Activated CD4-positive, alpha-beta memory T cell treated with anti-CD3 and anti-CD28 coated beads, Interleukin-2, amount 10 ng/mL, durations not matched to agents 7 days and 5 days (primary cell): ENCODE data around the gene PDYN. TPM values are rescaled to one million over a fixed set of nuclear protein-coding genes. Genes with fewer than 3 reads are reported as not detected.

Experiments
- CTCF ChIA-PET: fragments of 350-600 bp; sonication (Branson Sonifier 250); formaldehyde crosslinking; loops from one replicate; lab custom pipeline; 2021; ENCODE audit warnings: antibody characterized with exemption, inconsistent platforms; lab: Charles Lee
- POLR2A ChIA-PET: fragments of 350-600 bp; sonication (Branson Sonifier 250); formaldehyde crosslinking; loops from one replicate; lab custom pipeline; 2021; ENCODE audit warnings: antibody characterized with exemption; lab: Charles Lee
- DNase-seq: peaks from one replicate; pipeline ENCODE4 v3.0.0-alpha.2; 2020
- H3K27ac Mint-ChIP-seq: one replicate; pipeline ENCODE4 v1.8.0; 2021; ENCODE audit warnings: mild to moderate bottlenecking, mixed read lengths
- H3K27me3 Mint-ChIP-seq: one replicate; pipeline ENCODE4 v1.8.0; 2021; ENCODE audit warnings: mixed read lengths
- H3K36me3 Mint-ChIP-seq: one replicate; pipeline ENCODE4 v1.8.0; 2021; ENCODE audit warnings: low read depth, mixed read lengths
- H3K4me1 Mint-ChIP-seq: one replicate; pipeline ENCODE4 v1.8.0; 2021; ENCODE audit warnings: mixed read lengths
- H3K4me3 Mint-ChIP-seq: one replicate; pipeline ENCODE4 v1.8.0; 2021; ENCODE audit warnings: mild to moderate bottlenecking, mixed read lengths
- H3K9me3 Mint-ChIP-seq: one replicate; pipeline ENCODE4 v1.8.0; 2021; ENCODE audit warnings: mixed read lengths
- total RNA-seq, 2 experiments: library from RNA; stranded (reverse); gene quantifications; one replicate each; pipeline ENCODE4 v1.2.3, GENCODE V29; 2021

PDYN gene
- total RNA-seq, 2 experiments from 2014 or later, result not detected

- Mint-ChIP-seq H3K27ac (no peak overlapping the region), H3K4me1 (no peaks in the 10 kb centered on the region), H3K4me3 (no peak overlapping the region), H3K9me3 (no peaks in the 10 kb centered on the region), H3K36me3 (no peaks in the 10 kb centered on the region), H3K27me3 (peaks cover 29% of the 10 kb centered on the region)
- DNase-seq, result no peak
- POLR2A ChIA-PET, result no interaction called here
- CTCF ChIA-PET, result no interaction called here
These were observed 11.2 kb downstream of the PDYN start for GRCh38 chr20:1982686-1983085.

GRCh38 chr20:1979106-1979778, 14.6 kb downstream of the PDYN start:
- H3K27ac Mint-ChIP-seq, result no peak overlapping the region
- no peak overlapping the region for H3K4me3 Mint-ChIP-seq

GRCh38 chr20:1975291-1975690, 18.6 kb downstream of the PDYN start:
- H3K4me1 Mint-ChIP-seq, result no peaks in the 10 kb centered on the region
- no peak overlapping the region for H3K4me3 Mint-ChIP-seq
- H3K36me3 Mint-ChIP-seq, result no peaks in the 10 kb centered on the region
- DNase-seq, result no peak
- POLR2A ChIA-PET, result no interaction called here
- no peaks in the 10 kb centered on the region for H3K9me3 Mint-ChIP-seq
- H3K27me3 Mint-ChIP-seq, result peaks cover 25% of the 10 kb centered on the region
- H3K27ac Mint-ChIP-seq, result no peak overlapping the region
- CTCF ChIA-PET, result no interaction called here

More at GRCh38 chr20:1979106-1979778, 14.6 kb downstream of the PDYN start:
- H3K36me3 Mint-ChIP-seq, result no peaks in the 10 kb centered on the region
- CTCF ChIA-PET, result no interaction called here
- POLR2A ChIA-PET, result no interaction called here
- DNase-seq, result no peak
- H3K27me3 Mint-ChIP-seq, result peaks cover 25% of the 10 kb centered on the region
- H3K4me1 Mint-ChIP-seq, result no peaks in the 10 kb centered on the region
- H3K9me3 Mint-ChIP-seq, result no peaks in the 10 kb centered on the region

GRCh38 chr20:1973601-1974440, 20.0 kb downstream of the PDYN start:
- Mint-ChIP-seq H3K4me1 (no peaks in the 10 kb centered on the region), H3K4me3 (no peak overlapping the region), H3K27me3 (peaks cover 24% of the 10 kb centered on the region), H3K9me3 (no peaks in the 10 kb centered on the region), H3K27ac (no peak overlapping the region), H3K36me3 (no peaks in the 10 kb centered on the region)
- ChIA-PET POLR2A (no interaction called here), CTCF (no interaction called here)
- no peak for DNase-seq

- POLR2A ChIA-PET, result no interaction called here
- no peaks in the 10 kb centered on the region for H3K4me1 Mint-ChIP-seq
These were observed 21.8 kb downstream of the PDYN start for GRCh38 chr20:1971893-1972586.

GRCh38 chr20:1968964-1969363, 24.9 kb downstream of the PDYN start:
- no peak for DNase-seq
- no peaks in the 10 kb centered on the region for H3K36me3 Mint-ChIP-seq
- H3K27ac Mint-ChIP-seq, result no peak overlapping the region
- peaks cover 9% of the 10 kb centered on the region for H3K27me3 Mint-ChIP-seq
- CTCF ChIA-PET, result no interaction called here
- no peak overlapping the region for H3K4me3 Mint-ChIP-seq
- H3K4me1 Mint-ChIP-seq, result peaks cover 8% of the 10 kb centered on the region
- no peaks in the 10 kb centered on the region for H3K9me3 Mint-ChIP-seq
- POLR2A ChIA-PET, result no interaction called here

More at GRCh38 chr20:1971893-1972586, 21.8 kb downstream of the PDYN start:
- H3K9me3 Mint-ChIP-seq, result no peaks in the 10 kb centered on the region
- no peaks in the 10 kb centered on the region for H3K36me3 Mint-ChIP-seq
- H3K27ac Mint-ChIP-seq, result no peak overlapping the region
- CTCF ChIA-PET, result interaction anchor here (1.2 kb wide), 1 partner anchor 11 kb away, joined by 3 read pairs; no protein-coding TSS in a partner anchor
- peaks cover 13% of the 10 kb centered on the region for H3K27me3 Mint-ChIP-seq
- no peak overlapping the region for H3K4me3 Mint-ChIP-seq
- DNase-seq, result no peak

GRCh38 chr20:1965520-1966351, 28.1 kb downstream of the PDYN start:
- peak; percentile 72 for DNase-seq
- ChIA-PET POLR2A (interaction anchor here (0.8 to 0.9 kb wide), 2 partner anchors 111 to 137 kb away, joined by 3 read pairs; no protein-coding TSS in a partner anchor), CTCF (interaction anchor here (0.7 to 1.8 kb wide), 11 partner anchors 11 to 480 kb away, joined by 3 to 25 read pairs (median 3); no protein-coding TSS in a partner anchor)
- Mint-ChIP-seq H3K27me3 (peaks cover 17% of the 10 kb centered on the region), H3K36me3 (no peaks in the 10 kb centered on the region), H3K27ac (no peak overlapping the region), H3K4me3 (peak overlapping the region; percentile 28), H3K9me3 (no peaks in the 10 kb centered on the region), H3K4me1 (peaks cover 8% of the 10 kb centered on the region)

- Mint-ChIP-seq H3K27me3 (peaks cover 18% of the 10 kb centered on the region), H3K4me1 (peaks cover 8% of the 10 kb centered on the region), H3K36me3 (no peaks in the 10 kb centered on the region), H3K4me3 (no peak overlapping the region), H3K27ac (no peak overlapping the region), H3K9me3 (no peaks in the 10 kb centered on the region)
- CTCF ChIA-PET, result interaction anchor here (0.8 to 1.8 kb wide), 8 partner anchors 15 to 243 kb away, joined by 3 to 25 read pairs (median 3); no protein-coding TSS in a partner anchor
- POLR2A ChIA-PET, result interaction anchor here (0.8 kb wide), 1 partner anchor 138 kb away, joined by 3 read pairs; no protein-coding TSS in a partner anchor
- no peak for DNase-seq
These were observed 29.0 kb downstream of the PDYN start for GRCh38 chr20:1964659-1965405.

GRCh38 chr20:1964061-1964460, 29.8 kb downstream of the PDYN start:
- Mint-ChIP-seq H3K9me3 (no peaks in the 10 kb centered on the region), H3K4me1 (peaks cover 8% of the 10 kb centered on the region), H3K27ac (no peak overlapping the region), H3K4me3 (no peak overlapping the region), H3K27me3 (peaks cover 19% of the 10 kb centered on the region), H3K36me3 (no peaks in the 10 kb centered on the region)
- DNase-seq, result no peak
- ChIA-PET CTCF (interaction anchor here (1.2 to 1.8 kb wide), 3 partner anchors 138 to 209 kb away, joined by 3 to 25 read pairs (median 3); no protein-coding TSS in a partner anchor), POLR2A (no interaction called here)

- H3K36me3 Mint-ChIP-seq, result no peaks in the 10 kb centered on the region
- ChIA-PET CTCF (interaction anchor here (1.3 kb wide), 1 partner anchor 11 kb away, joined by 3 read pairs; no protein-coding TSS in a partner anchor), POLR2A (no interaction called here)
- no peaks in the 10 kb centered on the region for H3K9me3 Mint-ChIP-seq
- no peak for DNase-seq
- peaks cover 8% of the 10 kb centered on the region for H3K4me1 Mint-ChIP-seq
- peaks cover 21% of the 10 kb centered on the region for H3K27me3 Mint-ChIP-seq
- H3K4me3 Mint-ChIP-seq, result no peak overlapping the region
- no peak overlapping the region for H3K27ac Mint-ChIP-seq
These were observed 32.5 kb downstream of the PDYN start for GRCh38 chr20:1961374-1961773.

GRCh38 chr20:1959156-1959555, 34.7 kb downstream of the PDYN start:
- DNase-seq, result no peak
- Mint-ChIP-seq H3K9me3 (no peaks in the 10 kb centered on the region), H3K27me3 (peaks cover 19% of the 10 kb centered on the region), H3K4me3 (no peak overlapping the region), H3K27ac (no peak overlapping the region), H3K4me1 (no peaks in the 10 kb centered on the region), H3K36me3 (no peaks in the 10 kb centered on the region)
- POLR2A ChIA-PET, result no interaction called here
- CTCF ChIA-PET, result no interaction called here
